Dermis blood vessel endothelial cell (primary cell): ENCODE measurements around the gene RNF187. TPM values are rescaled to one million over a fixed set of nuclear protein-coding genes. Genes with fewer than 3 reads are reported as not detected.

Source experiments
- DNase-seq: peaks from one replicate; pipeline ENCODE4 v3.0.0; 2010
- total RNA-seq: library from RNA; depleted of rRNA; stranded (reverse); fragments of >200 nt; gene quantifications from 2 replicates; pipeline ENCODE4 v1.2.3, GENCODE V29; 2014

The RNF187 gene
- 34.7 and 84.4 TPM in 2 replicates for total RNA-seq

DNA sequence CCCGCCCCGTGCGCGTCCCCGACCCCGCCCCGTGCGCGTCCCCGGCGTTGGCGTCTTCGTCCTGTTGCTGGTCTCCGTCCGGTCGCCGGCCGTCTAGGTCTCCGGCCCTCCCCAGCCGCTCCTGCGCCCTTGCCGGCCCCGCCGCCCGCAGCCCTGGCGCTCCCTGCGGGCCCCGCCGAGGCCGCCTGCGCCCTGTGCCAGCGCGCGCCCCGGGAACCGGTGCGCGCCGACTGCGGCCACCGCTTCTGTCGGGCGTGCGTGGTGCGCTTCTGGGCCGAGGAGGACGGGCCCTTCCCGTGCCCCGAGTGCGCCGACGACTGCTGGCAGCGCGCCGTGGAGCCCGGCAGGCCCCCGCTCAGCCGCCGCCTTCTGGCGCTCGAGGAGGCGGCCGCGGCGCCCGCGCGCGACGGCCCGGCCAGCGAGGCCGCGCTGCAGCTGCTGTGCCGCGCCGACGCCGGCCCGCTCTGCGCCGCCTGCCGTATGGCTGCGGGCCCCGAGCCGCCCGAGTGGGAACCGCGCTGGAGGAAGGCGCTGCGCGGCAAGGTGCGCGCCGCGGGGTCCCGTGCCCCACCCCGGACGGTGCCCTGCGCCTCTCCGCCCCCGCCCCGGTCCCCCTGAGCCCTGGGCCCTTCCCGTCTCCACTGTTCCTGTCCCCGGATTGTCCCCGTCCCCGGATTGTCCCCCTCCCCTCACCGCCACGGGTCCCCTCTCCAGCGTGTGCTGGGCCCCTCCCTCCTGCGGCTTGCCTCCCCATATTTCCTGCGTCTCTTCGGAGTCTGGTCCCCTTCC is at the start of gene RNF187:
Gene RNF187, plus strand, starts transcription at position 47 of the 789 bp plus-strand sequence.
- DNase-seq = peak; percentile 92

DNA sequence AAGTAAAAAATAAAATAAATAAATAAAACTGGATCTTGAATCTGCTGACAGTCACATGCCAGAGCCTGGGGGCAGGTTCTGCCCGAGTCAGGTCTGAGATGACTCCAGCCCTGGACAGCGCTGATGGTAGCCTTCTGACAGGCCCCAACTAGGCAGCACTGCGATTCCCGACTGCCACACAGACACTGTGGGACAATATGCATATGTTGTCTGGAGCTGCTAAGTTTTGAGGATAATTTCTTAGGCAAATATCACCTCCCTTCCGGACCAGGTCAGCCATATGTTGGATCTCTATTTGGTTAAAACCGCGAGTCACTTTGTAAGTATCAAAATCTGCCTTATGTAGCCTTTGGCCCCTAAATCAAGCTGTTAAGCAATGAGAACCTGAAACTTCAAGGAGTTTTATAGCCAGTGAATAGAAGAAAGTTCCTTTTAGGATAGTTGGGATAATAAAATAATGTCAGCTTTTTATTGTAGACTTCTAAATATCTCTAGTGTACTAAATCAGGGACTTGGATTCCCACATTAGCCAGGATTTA is 49.7 kb upstream of the RNF187 start:
- no peak for DNase-seq

DNA sequence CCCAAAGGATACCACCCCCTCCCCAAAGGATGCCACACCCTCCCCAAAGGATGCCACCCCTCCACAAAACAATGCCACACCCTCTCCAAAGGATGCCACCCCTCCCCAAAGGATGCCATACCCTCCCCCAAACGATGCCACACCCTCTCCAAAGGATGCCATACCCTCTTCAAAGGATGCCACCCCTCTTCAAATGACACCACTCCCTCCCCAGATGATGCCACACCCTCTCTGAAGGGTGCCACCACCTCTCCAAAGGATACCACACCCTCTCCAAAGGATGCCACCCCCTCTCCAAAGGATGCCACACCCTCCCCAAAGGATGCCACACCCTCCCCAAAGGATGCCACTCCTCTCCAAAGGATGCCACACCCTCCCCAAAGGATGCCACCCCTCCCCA is 48.9 kb upstream of the RNF187 start:
- no peak for DNase-seq

DNA sequence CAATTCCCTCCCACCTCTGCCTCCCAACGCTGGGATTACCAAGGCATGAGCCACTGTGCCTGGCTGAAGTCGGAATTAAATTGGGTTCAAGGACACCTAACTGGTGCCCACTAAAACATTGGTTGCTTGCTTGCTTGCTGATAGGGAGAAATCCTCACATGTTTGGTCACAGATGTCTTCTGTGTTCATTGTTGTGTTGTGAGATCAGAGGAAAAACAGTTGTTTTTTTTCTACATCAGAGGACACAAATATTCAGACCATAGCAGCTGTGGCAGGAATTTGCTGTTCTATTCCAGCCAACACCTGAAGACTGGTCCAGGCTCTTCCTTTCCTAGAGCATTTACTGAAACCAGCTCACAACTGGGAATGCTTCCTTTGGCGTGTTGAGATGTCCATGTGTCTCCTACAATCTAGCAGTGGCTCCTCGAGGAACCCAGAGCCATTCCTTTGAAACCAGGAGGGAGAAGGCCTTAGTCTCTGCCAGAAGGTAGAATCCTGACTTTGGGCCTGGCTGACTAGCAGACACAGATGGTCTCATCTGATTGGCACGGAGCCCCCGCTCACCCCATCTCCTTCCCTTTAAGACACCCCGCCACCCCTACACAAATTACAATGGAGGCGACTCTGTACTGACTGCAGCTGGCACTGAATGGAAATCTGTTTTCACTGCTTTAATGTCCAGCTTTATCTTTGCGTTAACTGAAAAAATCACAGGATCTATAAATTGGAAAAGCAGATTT is 46.3 kb upstream of the RNF187 start:
- no peak for DNase-seq

DNA sequence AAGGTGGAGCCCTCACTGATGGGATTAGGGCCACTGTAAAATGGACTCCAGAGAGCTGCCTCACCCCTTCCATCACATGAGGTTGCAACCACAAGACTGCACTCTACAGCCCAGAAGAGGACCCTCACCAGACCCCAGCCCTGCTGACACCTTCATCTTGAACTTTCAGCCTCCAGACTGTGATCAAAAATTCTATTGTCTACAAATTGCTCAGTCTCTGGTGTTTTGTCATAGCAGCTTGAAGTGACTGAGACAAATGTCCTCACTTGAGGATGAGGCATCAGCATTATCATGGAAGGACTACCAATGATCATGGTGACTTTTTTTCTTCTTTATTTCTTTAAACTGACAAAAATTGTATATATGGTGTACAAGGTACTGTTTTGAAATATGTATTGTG is 43.8 kb upstream of the RNF187 start:
- DNase-seq = no peak

DNA sequence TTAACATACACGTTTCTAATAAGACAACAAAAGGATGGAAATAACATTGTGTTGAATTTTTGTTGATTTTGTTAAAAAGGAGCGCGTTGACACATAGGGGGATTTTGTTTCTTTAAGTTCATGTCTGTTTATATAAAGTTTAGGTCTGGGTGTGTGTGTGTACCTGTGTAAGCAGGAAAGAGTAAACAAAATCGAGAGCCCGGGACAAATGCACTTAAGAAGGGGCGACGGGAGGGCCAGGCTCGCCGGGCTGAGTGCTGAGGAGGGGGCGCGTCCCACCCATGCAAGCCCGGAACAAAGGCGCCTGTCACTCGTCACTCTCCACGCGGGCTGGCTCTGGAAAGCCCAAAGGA is 41.7 kb upstream of the RNF187 start:
- DNase-seq = no peak

DNA sequence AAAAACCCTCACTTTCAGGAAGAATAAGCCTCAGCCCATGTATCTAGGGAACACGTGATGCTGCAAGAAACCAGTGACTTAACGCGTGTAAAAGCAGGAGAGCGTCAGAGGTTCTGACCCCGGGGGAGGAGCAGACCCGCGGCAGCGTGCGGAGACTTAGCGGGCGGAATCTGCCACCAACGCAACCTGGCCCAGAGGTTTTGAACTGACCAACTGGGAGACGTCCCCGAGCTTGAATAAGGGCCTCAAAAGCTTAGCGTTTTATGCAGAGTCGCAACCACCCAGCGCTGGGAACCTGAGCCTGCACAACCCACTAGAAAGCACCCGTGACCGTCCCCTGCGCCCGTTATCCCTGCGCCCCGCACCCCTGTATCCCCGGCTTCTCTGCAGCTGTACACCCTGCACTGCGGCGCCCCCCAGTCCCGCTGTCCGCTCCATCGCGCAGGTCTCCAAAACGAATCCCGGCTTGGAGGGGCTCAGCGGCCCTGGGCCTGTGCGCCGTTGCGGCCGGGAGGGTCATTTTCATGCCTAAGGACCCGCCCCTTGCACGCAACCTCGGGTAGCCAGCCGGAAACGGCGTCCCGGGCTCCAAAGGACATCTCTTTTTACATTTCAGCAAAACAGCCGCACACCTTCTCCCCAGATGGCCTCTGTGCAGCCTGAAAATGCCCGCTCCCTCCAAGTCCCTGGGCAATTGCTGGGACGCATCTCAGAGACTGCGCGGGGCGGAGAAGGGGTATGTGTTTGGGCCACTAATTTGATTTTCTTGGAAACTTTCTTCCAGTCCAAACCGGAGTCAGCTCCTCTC is 41.1 kb upstream of the RNF187 start:
- peak; percentile 37 for DNase-seq

DNA sequence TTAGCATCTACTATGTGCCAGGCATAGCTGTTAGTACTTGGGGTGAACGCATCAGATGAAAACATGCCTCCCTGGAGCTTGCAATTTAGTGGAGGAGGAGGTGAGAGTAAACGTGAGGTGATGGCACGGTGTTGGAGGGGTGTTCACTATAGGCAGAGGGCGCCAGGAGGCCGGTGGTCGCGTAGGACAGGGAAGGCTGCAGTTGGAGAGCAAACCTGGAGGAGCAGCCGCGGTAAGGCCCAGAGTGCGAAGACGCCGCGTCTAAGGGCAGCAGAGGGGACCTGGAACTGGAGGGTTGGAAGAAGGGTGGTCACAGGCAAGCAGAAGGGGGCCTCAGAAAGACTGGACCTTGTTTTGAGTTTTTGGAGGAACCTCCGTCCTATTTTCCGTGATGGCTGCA is 40.3 kb upstream of the RNF187 start:
- DNase-seq = no peak

DNA sequence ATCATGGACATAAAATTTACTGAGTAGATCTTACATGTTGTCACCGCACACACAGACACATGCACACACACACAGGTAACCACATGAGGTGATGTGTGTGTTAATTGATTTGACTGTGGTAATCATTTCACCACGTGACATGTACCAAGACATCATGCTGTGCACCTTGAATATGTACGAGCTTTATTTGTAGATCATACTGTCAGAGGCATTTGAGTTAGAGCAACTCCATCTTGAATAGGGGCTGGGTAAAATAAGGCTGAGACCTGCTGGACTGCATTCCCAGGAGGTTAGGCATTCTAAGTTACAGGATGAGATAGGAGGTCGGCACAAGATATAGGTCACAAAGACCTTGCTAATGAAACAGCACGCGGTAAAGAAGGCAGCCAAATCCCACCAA is 38.8 kb upstream of the RNF187 start:
- DNase-seq = no peak

DNA sequence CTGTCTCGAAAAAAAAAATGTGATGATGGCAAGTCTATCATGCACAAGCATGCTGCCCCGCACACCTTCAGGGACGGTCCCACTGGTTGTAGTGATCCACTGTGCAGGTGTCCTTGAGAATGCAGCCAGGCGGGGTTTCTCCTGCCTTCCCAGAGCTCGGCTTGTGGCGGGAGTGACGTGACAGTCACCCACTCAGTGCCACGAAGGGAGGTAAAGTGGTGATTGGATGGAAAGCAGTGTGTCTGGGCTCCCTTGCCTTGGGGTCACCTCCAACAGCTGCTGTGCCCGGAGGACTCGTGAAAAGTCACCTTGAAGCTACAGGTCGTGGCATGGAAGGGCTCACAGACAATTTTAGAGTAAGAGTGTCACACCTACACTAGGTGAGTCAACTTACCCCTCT is 37.0 kb upstream of the RNF187 start:
- no peak for DNase-seq

DNA sequence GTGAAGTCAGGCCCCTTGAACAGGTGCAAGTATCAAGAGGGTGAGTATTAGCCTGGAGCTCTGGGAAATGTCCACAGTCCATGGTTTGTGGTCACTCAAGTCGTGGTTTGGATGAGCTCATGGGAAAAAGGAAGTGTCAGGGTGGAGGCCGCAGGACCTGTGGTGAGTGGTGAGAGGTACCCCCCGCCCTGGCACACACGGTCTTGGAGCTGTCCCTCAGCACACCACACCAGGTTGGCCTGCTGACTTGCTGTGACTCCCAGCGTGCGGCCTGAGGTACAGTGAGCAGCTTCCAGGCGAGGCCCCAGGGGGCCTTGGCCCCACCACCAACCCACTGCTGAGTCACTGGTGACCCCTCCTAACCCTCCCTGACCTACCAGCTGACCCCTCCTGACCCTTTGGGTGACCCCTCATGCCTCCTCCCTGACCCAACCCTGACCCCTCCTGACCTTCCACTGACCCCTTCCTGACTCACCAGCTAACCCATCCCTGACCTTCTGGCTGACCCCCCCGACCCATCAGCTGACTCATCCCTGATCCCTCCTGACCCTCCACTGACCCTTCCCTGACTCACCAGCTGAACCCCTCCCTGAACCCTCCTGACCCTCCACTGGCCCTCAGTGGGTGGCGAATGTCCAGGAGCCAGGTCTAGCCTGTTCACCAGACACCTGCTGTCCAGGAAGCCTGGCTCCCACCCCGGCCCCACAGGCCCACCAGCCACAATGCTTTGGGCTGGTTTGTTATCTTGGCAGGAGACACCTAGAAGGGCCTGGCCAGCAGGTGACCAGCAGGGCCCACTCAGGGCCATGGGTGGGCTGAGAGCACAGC is 34.8 kb upstream of the RNF187 start:
- no peak for DNase-seq

DNA sequence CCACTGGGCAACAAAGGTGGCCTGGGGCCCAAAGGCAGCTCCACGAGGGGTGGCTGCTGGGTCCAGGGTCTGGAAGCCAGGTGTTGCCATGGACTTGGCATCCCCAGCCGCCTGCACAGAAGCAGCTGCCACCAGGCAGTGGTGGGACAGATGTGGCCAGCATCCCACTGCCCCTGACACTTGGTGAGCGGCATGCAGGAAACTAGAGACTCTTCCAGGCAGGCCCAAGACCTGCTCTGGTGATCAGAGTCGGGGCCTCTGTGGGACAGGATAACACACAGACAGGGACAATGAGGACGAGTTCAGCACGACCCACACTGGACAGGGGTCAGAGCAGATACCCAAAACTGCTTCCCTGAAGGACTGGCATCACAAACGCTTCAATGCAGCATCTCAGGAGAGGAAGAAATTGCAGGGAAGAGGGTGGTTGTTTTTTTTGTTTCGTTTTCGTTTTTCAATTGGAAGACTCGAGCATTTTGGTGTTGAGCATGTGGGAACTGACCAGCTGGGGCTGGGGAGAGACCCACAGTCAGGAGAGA is 34.1 kb upstream of the RNF187 start:
- no peak for DNase-seq

DNA sequence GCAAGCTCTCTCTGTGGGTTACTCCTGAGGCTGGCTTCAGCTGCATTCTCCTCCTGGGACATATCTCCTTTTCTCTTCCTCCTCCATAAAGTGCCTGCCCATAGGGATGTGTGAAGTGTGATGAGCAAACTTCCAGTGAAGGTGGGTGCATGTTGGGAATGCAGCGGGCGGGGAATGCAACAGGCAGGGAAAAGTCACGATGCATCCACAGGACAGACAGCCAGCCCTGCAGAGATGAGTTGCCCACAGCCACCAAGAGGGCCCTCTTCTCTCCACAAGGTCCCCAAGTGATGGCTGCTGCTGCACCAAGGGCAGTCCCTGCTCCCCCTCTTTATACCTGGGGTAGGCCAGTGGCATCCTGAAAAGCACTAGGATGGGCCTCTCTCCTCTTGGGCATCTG is 33.6 kb upstream of the RNF187 start:
- no peak for DNase-seq

DNA sequence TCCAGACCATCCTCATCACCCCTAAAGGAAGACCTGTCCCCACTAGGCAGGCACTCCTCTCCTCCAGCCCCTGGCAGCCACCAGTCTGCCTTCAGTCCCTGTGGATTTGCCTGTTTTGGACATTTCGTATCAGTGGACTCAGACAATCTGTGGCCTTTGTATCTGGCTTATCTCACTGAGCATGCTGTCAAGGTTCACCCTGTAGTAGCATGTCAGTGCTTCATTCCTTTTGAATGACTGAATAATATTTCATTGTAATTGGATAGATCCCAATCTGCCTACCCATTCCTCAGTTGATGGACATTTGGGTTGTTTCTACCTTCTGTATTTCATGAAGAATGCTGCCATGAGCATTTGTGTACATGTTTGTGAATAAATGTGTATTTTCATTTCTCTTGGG is 32.9 kb upstream of the RNF187 start:
- no peak for DNase-seq

DNA sequence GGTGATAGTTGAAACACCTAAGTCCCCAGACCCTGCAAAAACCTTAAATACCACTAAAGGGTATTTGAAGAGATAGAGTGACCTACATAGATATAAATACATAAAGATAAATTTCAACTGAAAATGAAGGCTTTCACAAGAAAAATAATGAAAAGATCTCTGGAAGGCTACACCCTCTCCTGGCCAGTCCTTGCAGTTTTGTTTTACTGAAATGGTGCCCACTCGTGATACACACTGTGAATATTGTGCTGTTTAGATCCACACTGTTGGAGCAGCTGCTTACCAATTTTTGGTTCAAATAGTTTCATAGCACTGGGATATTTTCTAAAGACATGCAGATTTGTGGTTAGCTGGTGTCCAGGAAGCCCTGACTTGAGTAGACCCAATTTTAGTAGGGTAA is 31.5 kb upstream of the RNF187 start:
- peak; percentile 36 for DNase-seq

DNA sequence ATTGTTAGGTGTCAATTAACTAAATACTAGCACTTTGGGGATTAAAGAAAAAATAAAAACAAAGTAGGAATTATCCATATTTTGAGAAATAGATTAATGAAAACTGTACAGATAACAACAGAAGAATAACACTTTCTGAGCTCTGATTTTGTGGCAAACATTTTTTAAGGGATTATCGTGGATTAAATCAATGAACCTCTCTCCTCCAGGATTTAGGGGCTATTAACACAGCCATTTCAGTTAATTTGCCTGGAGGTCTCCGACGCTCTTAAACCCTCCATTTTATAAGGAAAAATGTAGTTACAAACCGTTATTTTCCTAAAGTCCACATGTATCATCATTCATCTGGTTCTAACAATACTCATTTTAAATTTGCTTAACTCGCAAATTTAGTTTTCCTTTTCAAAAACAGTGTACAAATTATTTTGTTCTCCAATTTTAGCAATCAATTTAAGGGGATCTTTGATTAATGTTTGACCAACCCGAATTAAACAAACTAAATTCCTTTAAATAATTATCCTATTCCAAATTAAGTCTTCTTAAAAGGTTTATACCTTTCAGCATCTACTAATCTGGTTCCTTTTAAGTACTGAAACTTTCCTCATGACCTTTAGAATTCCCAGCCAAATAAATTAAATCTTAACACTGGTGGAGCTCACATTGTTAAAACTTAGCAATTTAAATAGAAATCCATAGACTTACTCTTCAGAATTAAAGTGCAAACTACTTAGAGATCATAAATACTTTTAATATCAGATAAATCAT is 30.7 kb upstream of the RNF187 start:
- no peak for DNase-seq

DNA sequence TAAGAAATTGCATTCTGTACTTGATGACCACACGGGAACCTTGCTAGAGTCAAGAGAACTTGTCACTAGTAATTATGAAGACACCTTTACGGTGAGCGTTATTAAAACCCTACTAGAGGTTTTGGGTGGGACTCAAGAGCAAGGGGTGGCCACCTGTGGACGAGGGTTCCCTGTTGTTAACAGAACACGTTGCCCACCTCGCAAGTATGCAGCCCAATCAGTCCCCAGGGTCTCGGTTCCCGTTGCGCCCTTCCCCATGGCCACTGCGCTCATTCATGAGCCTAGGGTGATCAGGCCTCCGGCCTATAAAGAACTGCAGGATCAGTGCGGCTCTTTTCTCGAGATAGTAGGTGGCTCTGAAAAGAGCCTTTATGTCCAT is 30.2 kb upstream of the RNF187 start:
- DNase-seq = no peak

DNA sequence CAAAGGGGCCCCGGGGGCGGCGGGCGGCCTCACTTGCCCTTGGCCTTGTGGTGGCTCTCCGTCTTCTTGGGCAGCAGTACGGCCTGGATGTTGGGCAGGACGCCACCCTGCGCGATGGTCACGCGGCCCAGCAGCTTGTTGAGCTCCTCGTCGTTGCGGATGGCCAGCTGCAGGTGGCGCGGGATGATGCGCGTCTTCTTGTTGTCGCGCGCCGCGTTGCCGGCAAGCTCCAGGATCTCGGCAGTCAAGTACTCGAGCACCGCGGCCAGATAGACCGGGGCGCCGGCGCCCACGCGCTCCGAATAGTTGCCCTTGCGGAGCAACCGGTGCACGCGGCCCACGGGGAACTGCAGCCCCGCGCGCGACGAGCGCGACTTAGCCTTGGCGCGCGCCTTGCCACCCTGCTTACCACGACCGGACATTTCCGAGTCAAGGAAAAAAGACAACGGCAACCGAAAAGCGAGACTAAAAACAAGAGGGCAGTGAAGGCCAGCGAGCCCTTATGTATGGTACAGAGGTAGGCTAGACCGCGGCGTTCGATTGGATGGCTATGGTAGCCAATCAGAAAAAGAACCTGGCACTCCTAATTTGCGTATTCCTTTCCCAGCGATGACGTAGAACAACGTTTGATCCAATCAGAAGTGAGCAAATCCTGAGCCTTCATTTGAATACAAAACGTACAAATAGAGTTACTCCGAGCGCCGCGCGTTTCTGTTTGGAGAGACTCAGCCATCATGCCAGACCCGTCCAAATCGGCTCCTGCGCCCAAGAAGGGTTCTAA is 29.6 kb upstream of the RNF187 start:
- DNase-seq = peak; percentile 99

DNA sequence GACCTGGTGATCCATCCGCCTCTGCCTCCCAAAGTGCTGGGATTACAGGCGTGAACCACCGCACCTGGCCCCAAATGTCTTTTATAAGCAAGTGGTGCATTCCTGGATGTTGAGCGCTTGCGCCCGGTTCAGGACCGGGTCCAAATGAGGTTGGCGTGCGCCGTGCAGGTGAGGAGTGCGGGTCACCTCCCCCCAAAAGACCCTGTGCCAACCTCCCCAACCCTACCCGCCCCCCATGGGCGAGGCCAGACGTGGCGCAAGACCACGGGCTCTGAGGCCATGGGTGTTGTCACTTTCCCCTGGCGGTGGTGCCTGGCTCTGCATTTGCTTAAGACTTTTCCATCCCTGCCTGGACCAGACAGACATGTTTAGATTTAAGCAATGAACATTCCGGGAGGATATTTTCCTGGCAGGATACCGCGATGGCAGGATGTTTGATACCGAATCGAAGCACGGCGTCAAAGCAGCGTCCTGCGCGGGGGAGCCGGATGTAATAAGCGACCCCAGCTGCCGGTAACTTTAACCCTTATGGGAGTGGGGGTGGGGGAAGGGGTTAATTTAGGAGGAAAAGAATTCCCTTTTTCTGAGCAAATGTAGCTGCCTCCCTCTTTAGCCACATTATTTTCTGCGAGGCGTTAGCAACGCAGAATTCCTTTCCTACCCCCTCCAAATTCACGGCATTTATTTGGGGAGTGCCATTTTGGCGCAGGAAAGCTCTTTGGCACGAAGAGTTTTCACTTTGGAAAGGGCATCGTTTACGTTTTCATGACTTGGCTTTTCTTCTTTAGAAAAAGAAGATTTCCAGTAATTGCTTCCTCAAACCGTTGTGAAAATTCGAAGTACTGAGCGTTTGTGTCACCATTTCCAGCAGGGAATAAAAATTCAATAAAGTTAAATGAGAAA is 27.8 kb upstream of the RNF187 start:
- DNase-seq = peak; percentile 88
